ENCODE data around the gene CHN2. TPM values are rescaled to one million over a fixed set of nuclear protein-coding genes. Genes with fewer than 3 reads are reported as not detected.

The CHN2 gene
- total RNA-seq, 1 donor from 2014 or later: 0.50 TPM

DNA sequence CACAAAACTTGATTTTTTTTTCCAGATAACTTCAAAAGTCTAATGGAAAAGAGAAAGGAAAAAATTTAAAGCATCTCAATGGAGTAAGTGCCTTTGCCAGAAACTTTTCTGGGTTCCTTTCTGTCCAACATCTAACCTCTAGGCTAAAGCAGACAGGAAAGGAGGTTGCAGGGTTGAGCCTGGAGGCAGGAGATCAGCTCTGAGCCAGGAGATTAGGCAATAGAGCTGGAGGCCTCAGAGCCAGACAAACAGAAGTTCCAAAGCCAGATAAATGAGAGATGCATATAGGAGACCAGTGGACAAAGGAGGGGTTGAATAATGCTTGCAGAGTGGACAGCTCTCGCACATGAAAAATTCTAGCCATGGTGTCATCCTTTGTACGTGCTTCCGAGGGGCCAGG is 42.9 kb downstream of the CHN2 start:
- peaks cover 2% of the 10 kb centered on the region for H3K36me3 Mint-ChIP-seq (ENCODE audit: low read depth)
- peaks cover 2% of the 10 kb centered on the region for H3K9me3 Mint-ChIP-seq (ENCODE audit: low read depth)
- DNase-seq (ENCODE audit: low spot score): no peak

GRCh38 chr7:29239638-29240037 is 45.1 kb downstream of the CHN2 start:
- no peaks in the 10 kb centered on the region for H3K36me3 Mint-ChIP-seq (ENCODE audit: low read depth)
- no peak for DNase-seq (ENCODE audit: low spot score)
- peaks cover 10% of the 10 kb centered on the region for H3K27me3 Mint-ChIP-seq (ENCODE audit: low read depth)
- H3K4me1 Mint-ChIP-seq (ENCODE audit: low read depth): no peaks in the 10 kb centered on the region
- H3K27ac Mint-ChIP-seq (ENCODE audit: unreplicated experiment): no peak overlapping the region
- TF ChIP-seq, protein P1, sequence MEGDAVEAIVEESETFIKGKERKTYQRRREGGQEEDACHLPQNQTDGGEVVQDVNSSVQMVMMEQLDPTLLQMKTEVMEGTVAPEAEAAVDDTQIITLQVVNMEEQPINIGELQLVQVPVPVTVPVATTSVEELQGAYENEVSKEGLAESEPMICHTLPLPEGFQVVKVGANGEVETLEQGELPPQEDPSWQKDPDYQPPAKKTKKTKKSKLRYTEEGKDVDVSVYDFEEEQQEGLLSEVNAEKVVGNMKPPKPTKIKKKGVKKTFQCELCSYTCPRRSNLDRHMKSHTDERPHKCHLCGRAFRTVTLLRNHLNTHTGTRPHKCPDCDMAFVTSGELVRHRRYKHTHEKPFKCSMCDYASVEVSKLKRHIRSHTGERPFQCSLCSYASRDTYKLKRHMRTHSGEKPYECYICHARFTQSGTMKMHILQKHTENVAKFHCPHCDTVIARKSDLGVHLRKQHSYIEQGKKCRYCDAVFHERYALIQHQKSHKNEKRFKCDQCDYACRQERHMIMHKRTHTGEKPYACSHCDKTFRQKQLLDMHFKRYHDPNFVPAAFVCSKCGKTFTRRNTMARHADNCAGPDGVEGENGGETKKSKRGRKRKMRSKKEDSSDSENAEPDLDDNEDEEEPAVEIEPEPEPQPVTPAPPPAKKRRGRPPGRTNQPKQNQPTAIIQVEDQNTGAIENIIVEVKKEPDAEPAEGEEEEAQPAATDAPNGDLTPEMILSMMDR (IDR thresholded peaks at IDR 0.05): peak; percentile 50
- peaks cover 2% of the 10 kb centered on the region for H3K9me3 Mint-ChIP-seq (ENCODE audit: low read depth)
- no peak overlapping the region for H3K4me3 Mint-ChIP-seq (ENCODE audit: unreplicated experiment)

More for the DNA sequence above, 42.9 kb downstream of the CHN2 start:
- Mint-ChIP-seq H3K27me3 (ENCODE audit: low read depth) (no peaks in the 10 kb centered on the region), H3K4me3 (ENCODE audit: unreplicated experiment) (no peak overlapping the region), H3K4me1 (ENCODE audit: low read depth) (no peaks in the 10 kb centered on the region), H3K27ac (ENCODE audit: unreplicated experiment) (no peak overlapping the region)
- TF ChIP-seq, protein P1 (IDR thresholded peaks at IDR 0.05): no peak

DNA sequence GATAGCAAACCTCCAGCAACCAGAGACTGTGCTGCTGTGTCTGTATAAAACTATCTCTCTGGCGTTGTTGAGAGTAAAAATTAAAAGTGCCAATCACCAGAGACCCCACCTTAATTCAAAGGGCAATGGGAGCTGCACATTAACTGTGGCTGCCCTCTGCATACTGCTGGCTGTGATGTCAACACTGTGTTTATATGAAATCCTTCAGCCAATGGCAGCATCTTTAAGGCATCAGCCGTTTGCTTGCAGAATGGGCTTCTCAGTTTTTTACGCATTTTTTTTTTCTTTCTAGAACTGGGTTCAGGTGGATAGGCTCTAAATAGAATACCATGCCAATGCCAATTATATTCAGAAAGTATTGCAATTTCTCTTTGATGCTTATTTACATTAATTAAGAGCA is 47.7 kb downstream of the CHN2 start:
- Mint-ChIP-seq H3K27me3 (ENCODE audit: low read depth) (peaks cover 16% of the 10 kb centered on the region), H3K4me1 (ENCODE audit: low read depth) (no peaks in the 10 kb centered on the region), H3K4me3 (ENCODE audit: unreplicated experiment) (no peak overlapping the region), H3K9me3 (ENCODE audit: low read depth) (no peaks in the 10 kb centered on the region), H3K36me3 (ENCODE audit: low read depth) (no peaks in the 10 kb centered on the region), H3K27ac (ENCODE audit: unreplicated experiment) (no peak overlapping the region)
- TF ChIP-seq, protein P1 (IDR thresholded peaks at IDR 0.05): no peak
- no peak for DNase-seq (ENCODE audit: low spot score)

DNA sequence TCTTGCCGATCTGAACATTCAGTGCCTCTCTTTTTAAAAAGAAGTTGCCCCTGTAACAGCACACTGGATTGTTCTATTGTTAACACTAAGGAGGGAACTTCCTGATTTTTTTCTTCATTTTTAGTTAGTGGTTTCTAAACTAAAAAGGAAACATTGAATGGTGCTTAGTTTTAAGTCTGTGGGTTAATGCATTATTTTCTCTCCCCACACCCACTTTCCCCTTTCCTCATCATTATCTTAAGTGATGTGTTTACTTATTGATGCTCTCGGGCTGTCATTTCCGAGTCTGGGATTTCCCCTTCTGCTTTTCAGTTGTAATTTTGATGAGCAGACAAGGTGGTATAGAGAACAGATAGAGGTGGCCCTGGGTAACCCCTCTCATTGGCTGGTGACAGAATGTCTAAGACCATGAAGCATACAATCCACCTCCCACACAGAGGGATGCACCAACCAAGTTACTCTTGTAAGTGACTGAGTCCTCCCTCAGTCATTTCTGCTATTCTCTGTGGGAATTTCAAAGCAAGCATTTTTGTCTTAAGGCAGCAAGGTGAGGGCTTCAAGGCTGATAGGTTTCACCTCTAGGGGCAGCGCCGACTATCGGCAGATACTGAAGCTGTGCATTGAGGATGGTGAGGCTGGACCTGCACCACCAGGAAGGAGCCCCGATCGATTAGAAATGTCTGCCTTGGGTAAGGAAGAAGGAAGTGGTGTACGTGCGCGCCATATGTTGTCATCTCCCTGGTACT is 49.5 kb downstream of the CHN2 start:
- peaks cover 16% of the 10 kb centered on the region for H3K27me3 Mint-ChIP-seq (ENCODE audit: low read depth)
- no peaks in the 10 kb centered on the region for H3K36me3 Mint-ChIP-seq (ENCODE audit: low read depth)
- no peak overlapping the region for H3K27ac Mint-ChIP-seq (ENCODE audit: unreplicated experiment)
- DNase-seq (ENCODE audit: low spot score): no peak
- H3K9me3 Mint-ChIP-seq (ENCODE audit: low read depth): no peaks in the 10 kb centered on the region
- no peaks in the 10 kb centered on the region for H3K4me1 Mint-ChIP-seq (ENCODE audit: low read depth)
- TF ChIP-seq, protein P1 (IDR thresholded peaks at IDR 0.05): no peak
- no peak overlapping the region for H3K4me3 Mint-ChIP-seq (ENCODE audit: unreplicated experiment)

- no peak for DNase-seq (ENCODE audit: low spot score)
- peaks cover 16% of the 10 kb centered on the region for H3K27me3 Mint-ChIP-seq (ENCODE audit: low read depth)
- no peaks in the 10 kb centered on the region for H3K36me3 Mint-ChIP-seq (ENCODE audit: low read depth)
- H3K9me3 Mint-ChIP-seq (ENCODE audit: low read depth): no peaks in the 10 kb centered on the region
- no peaks in the 10 kb centered on the region for H3K4me1 Mint-ChIP-seq (ENCODE audit: low read depth)
- no peak overlapping the region for H3K27ac Mint-ChIP-seq (ENCODE audit: unreplicated experiment)
- TF ChIP-seq, protein P1 (IDR thresholded peaks at IDR 0.05): no peak
- H3K4me3 Mint-ChIP-seq (ENCODE audit: unreplicated experiment): no peak overlapping the region
These were observed 52.8 kb downstream of the CHN2 start for GRCh38 chr7:29247224-29247962.
